GM18511 (cell line): ENCODE data around the gene RIPPLY2.

ENCODE experiments used
- ATAC-seq: cut with Tn5 transposase; IDR thresholded peaks from one replicate; pipeline ENCODE4 v1.9.1; 2021; ENCODE audit warnings: mild to moderate bottlenecking, moderate library complexity; ENCODE audit not compliant: unreplicated experiment

RIPPLY2 gene

DNA sequence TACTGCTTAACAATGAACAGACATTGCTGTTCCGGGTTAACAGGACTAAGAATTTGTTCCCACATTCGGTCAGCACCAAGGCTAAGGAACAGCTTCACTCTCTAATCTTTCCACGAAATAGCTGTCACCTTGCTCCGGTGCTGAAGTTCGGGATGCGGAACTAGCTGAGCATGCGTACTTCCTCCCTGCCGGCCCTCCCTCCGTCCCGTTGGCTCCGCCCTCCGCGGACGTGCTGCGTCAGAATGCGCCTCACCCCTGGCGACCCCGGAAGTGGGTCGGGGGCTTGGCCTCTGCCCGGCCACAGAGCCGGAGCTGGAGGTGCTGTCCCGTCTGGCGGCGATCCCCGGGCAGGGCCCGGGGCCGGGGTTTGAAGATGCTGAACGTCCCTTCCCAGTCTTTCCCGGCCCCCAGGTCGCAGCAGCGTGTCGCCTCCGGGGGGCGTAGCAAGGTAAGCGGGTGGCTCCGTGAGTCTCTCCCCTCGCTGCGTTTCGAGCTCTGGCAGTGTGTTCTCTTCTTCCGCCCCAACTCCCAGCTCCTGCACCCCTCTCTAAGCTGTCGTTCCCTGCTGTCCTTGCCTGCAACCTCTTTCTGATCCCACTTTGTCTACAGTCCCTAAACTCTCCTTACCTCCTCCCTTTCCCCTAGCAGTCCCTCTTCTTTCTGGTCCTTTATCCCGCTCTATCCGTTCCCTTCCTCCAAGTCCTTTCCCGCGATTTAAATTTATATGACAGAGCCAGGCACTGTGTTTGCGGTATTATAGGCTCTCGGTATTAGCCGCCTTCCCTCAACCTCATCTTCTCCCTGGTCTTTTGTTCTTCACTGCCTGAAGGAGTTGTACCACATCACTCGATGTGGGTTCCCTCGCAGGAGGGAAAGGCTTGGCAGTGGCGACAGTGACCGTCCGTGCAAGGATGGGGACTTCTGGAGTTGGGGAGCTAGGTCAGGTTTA, 6.5 kb downstream of the RIPPLY2 start, which contains the start of gene CYB5R4:
CYB5R4 (plus strand) TSS at position 280 of the 949 bp plus-strand sequence; CDS start at position 374, 94 bp downstream.
- peak; percentile 99 for ATAC-seq

DNA sequence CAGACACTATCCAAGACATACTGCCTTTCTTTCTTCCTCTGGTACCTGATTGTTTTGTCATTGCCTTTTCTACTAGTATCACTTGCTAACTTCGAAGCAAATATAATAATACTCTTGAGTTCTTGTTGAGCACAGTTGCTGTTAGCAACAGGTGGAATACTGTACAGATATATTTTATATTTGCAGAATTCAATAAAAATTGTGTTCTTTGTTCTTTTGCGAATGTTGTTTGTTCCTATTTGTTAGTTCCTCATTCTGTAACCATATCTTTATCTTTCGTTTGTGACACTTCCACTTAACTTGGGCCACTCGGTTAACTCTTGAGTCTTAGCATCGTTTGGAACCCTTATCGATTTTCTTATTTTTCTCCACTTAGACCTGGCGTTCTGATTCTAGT, 7.2 kb downstream of the RIPPLY2 start:
- ATAC-seq = no peak

DNA sequence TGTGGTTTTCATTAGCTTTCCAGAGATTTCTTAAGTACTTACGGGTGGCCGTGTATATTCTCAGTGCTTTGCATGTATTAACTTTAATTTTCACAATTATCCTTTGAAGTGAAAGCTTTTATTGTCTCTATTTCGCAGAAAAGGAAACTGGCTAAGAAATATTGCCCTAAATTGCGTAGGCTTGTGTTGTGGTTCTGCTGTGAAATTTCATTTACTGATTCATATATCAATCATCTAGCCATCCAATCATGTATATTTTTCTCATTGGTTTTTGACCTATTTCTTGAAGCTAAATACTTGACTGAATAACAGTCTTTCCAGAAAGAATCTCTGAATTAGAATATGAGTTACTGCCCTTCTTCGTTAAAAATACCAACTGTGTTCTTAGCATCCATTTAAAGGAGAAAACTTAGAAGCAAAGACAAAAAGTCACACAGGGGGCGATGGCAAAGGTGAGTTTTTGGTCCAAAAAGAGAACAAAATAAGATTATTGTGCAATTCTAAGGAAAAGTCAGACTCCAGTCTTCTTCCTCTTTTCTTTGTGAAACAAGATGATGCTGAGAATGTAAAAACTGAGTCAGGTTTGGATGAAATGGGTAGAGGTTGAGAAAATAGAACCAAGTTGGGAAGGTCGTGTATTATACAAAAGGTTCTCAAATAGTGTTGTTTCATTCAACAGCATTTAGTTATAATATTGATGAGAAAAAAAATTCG, 7.8 kb downstream of the RIPPLY2 start:
- no peak for ATAC-seq

DNA sequence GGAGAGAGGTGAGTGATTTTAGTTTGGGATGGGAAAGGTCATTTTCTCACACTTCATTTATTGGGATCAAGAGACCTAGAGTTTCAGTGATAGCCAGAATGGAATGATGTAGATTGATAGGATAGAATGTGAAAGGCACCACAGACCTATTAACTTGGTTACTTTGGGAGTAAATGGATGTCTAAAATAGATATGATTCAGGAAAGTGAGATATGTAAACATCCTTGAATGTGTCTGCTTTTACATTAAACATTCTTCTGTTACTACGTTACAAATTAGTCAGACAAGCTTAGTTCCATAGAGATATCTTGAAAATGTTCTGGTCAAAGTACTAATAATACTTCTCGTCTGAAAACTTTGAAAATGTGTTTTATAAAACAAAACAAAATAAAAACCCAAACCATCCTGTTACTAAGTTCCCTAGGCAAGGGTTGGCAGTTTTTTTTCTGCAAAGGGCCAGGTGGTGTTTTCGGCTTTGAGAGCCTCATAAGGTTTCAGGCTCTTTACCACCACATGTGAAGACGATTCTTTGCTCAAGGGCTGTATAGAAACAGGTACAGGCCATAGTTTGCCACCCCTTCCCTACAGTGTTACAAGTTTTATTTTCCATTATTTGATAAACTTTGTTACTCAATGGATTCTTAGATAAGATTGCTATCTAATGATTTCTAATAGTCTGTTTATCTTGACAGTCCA, 9.8 kb downstream of the RIPPLY2 start:
- no peak for ATAC-seq

DNA sequence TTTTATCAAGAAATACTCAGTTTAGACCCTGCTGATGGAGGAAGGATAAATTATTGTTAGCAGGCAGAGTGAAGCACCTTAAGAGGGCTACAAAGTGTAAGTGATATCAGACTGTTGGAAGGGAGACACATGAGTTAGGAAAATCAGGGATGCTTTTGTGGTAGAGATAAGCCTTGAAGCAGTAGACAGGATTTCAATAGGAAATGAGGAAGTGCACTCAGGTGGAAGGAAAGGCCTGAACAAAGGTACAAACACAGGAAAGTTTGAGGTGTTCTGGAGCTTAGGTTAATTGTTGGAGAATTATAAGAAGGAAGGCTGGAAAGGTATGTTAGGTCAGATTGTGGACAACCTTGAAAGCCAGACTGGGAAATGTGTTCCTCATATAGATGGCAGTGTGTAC, 13.9 kb downstream of the RIPPLY2 start:
- no peak for ATAC-seq

DNA sequence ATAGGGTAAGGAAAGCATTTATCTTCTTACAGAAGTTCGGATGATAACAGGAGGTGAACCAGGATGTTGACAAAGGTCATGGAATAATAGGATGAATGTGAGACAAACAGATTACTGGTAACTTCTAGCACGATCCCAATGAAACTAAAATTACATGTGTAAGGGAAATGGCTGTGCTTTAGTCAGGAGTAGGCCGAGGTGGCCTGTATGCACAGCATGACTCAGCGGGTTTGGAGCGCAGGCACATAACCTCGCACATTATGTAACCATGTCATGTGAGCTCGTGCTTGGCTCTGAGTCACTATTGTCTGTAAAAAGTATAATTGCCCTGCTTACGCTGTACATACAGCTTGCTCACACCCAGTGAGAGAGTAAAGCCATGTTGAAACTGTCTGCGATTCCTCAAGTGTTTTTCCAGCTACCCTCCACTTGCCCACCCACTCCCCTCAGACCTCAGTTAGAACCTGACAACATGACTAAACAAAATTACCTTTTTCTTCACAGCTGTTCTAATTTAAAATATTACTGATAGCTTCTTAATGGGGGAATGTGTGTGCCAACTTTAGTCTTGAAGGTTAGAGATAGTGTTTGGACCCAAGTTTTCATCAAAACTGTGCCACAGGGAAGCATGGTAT, 14.5 kb downstream of the RIPPLY2 start:
- no peak for ATAC-seq

DNA sequence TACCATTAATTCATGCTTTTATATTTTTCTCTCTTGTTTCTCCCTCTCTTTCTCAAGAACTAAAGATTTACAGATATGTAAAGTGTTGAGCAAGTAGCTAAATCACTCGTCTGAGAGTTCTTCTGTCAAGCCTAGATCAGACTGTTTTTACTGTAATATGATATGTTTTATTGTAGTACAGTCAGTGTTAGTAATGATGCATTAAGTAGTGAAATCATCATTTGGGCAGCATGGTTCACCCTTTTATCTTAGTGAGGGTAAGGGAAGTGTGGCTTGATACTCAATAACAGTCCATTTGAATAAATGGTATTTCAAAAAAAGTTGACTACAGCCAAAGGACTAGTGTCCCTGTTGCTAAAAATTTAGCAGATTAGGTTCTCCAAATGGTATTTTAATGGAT, 15.5 kb downstream of the RIPPLY2 start:
- ATAC-seq = no peak

DNA sequence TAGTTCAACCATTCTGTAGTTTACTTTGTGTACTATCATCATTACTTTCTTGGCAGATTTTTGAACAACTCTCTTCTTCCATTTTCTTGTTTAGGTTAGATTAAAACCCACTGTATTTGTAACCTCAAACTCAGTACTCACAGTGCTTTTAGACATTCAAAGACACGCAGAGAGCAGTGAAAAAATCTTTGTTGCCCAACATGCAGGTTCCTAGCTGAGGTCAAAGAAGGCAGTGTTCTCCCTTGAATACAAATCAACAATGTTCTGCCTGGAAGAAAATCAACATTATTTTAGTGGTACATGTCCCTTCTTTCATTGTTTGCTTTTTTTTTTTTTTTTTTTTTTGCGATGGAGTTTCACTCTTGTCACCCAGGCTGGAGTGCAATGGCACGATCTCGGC, 17.5 kb downstream of the RIPPLY2 start:
- ATAC-seq = no peak

DNA sequence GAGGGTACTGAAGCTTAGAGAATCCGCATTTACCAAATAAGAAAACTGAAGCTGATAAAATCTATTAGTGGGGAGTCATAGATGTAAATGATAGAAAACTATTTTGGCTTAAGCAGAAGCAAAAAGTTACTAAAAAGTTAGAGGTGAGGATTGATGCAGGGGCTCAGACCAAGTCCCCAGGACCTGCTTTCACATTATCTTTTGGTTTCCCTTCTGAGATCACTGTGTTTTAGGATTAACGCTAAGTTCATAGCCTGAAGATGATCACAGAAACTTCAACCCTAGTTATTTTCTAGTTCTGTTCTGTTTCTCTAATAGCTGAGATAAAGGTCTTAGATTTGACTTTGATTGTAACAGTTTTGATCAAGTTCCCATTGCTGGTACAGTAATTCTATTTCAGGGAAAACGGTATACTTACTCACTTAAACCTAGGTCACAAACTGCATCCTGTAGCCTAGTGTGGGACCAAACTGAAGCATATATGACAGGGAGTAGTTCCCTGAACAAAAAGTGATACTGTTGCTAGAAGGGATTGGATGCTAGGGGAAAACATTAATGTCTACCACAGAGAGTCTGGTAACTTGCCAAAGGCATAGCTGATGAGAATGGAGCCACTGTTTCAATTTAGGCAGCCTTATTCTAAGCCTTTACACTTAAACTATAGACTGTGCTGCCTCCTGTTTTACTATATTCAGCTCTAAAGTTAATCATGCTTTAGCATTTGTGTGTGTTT, 19.4 kb downstream of the RIPPLY2 start:
- peak; percentile 47 for ATAC-seq

DNA sequence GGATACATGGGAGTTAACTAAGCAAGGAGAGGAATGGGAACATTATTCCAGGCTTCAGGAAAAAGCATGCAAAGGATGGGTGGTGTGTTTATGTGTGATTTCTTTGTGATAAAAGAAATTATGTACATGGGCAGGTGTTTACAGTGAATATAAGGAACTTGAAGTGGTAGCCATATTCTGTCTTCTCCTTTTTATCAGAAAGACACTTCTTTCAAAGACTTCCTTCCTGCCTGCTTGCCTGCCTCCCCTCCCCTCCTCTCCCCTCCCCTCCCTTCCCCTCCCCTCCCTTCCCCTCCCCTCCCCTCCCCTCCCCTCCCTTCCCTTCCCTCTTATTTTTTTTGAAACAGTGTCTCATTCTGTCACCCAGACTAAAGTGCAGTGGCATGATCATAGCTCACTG, 20.7 kb downstream of the RIPPLY2 start:
- no peak for ATAC-seq

DNA sequence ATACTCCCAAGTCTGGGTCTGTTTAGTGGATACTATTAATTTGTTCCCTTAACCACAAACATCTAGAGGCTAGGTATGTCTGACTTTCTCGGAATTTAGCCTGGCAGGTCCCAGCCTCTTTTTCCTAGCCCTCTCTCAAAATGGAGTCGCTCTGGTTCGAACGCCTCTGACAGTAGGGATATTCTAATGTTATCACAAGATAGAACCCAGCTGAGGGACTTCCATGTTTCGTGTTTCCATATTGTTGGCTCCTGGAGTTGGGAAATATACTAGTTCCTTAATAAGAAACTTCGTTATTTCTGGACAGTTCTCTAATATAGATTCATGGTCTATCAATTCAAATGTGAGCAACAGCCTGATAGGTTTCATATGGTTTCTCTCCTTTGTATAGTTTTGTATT, 22.7 kb downstream of the RIPPLY2 start:
- ATAC-seq = no peak

DNA sequence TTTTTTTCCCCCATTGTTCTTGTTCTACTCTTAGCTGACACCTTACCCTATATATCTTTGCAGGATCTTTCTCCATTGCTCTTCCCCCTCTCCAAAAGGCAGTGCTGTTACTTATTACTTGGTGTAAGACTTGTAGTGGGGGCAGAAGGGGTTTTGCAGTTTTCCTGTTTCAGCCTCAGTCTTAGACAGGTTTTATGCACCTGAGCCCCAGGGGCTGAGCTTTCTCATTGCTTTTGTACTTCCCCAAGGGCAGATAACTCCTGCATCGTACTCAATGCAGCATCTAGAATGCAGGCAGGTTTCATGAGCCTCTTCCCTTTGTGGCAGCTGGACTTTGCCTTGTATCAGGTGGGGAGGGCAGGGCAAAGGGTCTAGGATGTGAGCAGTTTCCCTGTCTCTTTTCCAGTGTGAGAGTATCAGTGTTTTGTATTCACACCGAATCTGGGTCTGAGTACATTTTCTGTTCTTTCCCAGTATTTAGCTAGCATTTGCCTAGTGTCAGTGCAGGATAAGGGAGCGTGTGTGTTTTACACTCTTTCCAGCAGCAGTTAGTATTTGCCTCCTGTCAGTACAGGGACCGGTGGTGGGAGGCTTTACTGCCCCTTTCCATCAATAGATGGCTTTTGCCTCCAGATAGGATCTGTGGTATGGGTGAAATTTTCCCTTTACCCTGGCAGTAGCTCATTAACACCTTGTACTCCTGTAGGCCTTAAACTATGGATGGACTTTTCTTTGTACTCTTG, 25.9 kb downstream of the RIPPLY2 start:
- ATAC-seq = no peak

DNA sequence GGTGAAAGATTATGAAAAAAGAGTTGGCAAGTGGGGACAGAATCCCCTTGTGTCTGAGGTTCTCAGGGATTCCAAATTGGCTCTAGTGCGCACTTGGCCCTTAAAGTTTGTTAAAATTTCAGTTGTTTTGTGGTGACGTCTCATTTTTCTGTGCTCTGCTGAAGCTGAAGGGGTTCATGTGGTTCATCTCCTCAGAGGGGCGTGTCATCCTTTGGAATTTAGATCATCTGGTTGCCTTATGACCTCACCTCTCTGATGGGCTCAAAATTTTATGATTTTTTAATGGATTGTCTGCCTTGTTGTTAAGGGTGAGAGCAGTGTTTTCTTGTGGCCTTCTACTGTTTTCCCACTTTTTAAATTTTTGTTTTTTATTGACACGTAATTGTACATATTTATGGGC, 26.6 kb downstream of the RIPPLY2 start:
- ATAC-seq = no peak

DNA sequence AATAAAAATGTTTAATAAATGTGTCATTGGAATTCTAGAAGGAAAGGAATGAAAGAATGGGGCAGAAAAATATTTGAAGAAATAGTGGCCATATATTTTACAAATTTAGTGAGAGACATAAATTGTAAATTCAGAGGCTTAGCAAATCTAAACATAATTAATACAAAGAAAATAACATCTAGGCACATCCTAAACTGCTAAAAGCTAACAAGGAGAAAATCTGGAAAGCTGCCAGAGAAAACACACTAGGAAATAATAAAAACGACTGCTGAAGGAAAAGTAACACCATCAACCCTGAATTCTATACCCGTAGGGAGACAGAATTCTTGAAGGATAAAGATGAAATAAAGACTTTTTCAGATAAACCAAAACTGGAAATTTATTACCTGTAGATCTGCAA, 30.1 kb downstream of the RIPPLY2 start:
- no peak for ATAC-seq

DNA sequence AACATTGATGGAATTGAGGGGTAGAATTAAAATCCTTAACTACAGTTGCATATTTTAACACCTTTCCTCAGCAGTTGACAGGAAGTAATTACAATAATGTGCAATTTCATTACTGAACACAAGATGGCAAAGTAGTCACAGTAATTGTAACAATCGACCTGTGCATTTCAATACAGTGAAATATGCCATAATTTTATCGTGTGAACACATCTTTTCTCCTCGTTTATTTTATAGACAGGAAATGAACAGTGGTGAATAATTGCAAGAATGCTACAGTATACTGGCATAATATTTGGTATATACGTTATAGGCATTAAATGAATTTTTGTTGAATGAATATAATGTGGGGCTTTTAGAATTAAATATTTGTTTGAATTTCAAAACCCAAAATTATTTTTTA, 31.4 kb downstream of the RIPPLY2 start:
- ATAC-seq = peak; percentile 85

DNA sequence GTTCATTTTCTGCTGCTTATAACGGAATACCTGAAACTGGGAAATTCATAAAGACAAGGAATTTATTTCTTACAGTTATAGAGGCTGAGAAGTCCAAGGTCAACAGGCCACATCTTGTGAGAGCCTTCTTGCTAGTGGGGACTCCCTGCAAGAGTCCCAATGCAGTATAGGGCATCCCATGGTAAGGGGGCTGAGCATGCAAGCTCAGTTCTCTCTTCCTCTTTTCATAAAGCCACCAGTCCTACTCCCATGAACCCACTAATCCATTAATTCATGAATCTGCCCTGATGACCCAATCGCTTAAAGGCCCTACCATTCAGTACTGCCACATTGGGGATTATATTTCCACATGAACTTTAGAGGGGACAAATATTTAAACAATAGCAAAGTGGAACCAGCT, 32.8 kb downstream of the RIPPLY2 start:
- ATAC-seq = no peak

DNA sequence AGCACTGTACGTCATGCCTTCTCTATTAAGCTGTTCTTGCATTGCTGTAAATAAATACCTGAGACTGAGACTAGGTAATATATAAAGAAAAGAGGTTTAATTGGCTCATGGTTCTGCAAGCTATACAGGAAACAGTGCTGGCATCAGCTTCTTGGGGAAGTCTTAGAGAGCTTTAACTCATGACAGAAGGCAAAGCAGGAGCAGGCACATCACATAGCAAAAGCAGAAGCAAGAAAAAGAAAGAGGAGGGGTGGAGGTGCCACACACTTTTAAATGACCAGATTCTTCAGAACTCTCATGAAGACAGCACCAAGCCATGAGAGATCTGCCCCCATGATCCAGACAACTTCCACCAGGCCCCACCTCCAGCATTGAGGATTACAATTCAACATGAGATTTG, 36.5 kb downstream of the RIPPLY2 start:
- no peak for ATAC-seq

DNA sequence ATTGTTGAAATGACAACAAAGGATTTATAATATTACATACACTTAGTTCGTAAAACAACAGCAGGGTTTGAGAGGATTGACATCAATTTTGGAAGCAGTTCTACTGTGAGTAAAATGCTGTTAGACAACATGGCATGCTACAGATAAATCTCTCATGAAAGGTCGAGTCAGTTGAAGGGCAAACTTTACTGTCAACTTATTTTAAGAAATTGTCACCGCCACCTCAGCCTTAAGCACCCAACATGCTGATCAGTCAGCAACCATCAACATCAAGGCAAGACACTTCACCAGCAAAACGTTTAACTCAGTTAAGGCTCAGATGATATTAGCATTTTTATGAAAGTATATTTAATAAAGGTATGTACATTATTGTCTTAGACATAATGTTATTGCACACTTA, 37.4 kb downstream of the RIPPLY2 start:
- no peak for ATAC-seq

DNA sequence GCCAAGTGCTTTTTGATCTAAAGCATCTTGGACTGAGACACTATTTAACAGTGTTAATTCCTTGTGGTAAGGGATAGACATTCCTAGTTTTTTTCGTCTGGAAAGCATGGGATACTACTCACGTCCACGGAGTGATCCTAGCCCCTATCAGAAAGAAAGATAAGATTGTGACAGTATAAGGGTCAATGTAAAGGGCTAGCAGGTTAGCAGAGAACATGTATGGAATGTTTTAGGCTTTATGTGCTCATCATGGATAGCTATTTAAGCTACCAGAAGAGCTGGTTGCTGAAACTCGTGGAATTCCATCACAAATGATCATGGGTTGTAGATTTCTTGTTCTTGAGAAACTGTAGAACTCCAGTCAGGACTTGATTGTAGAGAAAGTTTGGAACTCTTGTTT, 38.4 kb downstream of the RIPPLY2 start:
- ATAC-seq = no peak

DNA sequence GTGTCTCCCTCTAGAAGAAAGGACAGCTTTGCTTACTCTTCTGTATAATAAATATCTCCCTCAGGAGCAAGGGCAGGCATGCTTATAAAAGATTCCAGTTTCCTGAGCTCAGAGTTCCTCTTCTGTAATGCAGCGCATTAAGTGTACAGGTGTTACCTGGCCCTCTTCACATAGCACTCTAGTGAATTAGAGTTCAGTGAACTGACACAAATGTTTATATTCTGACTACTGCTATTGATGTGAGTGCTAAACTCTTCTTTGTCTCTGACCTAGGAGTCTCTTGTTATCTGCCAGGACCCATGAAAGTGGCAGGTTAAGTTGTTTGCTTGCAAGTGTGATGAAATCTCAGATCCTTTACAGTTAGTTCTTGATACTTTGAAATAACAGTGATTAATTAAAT, 39.9 kb downstream of the RIPPLY2 start:
- ATAC-seq = no peak
